Liver (tissue), 3 donors: ENCODE results near the gene ZNHIT6.

ENCODE experiments used
- CTCF ChIP-seq: fragments of 150-350 bp; IDR thresholded peaks from 2 replicates; pipeline ENCODE4 v1.5.1; 2017; ENCODE audit warnings: improper control_type of control experiment, low read depth, low read length; ENCODE audit not compliant: missing input control
- EGR1 ChIP-seq, 2 donors: IDR thresholded peaks; 2 replicates each; pipeline ENCODE4 v1.6.1; 2016 to 2018; ENCODE audit warnings: antibody characterized with exemption in 2 of 2, low read depth in 2 of 2
- SP1 ChIP-seq: IDR thresholded peaks from 2 replicates; pipeline ENCODE4 v1.6.1; 2018; ENCODE audit warnings: antibody characterized with exemption, mild to moderate bottlenecking
- TF ChIP-seq, protein P1 (sequence below): IDR thresholded peaks from 2 replicates; pipeline ENCODE4 v1.6.1; 2016; ENCODE audit warnings: antibody characterized with exemption
- TF ChIP-seq, protein P2 (sequence below): IDR thresholded peaks from 2 replicates; pipeline ENCODE4 v1.6.1; 2016; ENCODE audit warnings: antibody characterized with exemption
- donor health status: healthy.
- donor health status: healthy.

GRCh38 chr1:85705940-85706339 lies 2.3 kb downstream of the ZNHIT6 start:
- no peak for TF ChIP-seq CTCF
- TF ChIP-seq, protein P1, sequence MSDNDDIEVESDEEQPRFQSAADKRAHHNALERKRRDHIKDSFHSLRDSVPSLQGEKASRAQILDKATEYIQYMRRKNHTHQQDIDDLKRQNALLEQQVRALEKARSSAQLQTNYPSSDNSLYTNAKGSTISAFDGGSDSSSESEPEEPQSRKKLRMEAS = no peak
- TF ChIP-seq, protein P2, sequence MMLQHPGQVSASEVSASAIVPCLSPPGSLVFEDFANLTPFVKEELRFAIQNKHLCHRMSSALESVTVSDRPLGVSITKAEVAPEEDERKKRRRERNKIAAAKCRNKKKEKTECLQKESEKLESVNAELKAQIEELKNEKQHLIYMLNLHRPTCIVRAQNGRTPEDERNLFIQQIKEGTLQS = no peak
- TF ChIP-seq EGR1 (IDR thresholded peaks at IDR 0.05; ENCODE audit: low read depth in 2 of 2) = no peak
- no peak for TF ChIP-seq SP1
